Right lobe of liver (tissue), 6 donors: ENCODE data around the gene APOO. TPM values are rescaled to one million over a fixed set of nuclear protein-coding genes. Genes with fewer than 3 reads are reported as not detected.

ENCODE experiments used
- ATAC-seq, 4 donors: fragments of 200-7000 bp; cut with Tn5 transposase; one replicate each; pipeline ENCODE4 v1.9.1; 2020; ENCODE audit warnings: mild to moderate bottlenecking in 4 of 4, moderate library complexity in 4 of 4
- DNase-seq, 3 donors: peaks; one replicate each; pipeline ENCODE4 v3.0.0-alpha.2; 2020
- H3K27ac ChIP-seq, 3 donors: fragments of 200-600 bp; one replicate each; pipeline ENCODE4 v1.8.0; 2022
- H3K27me3 ChIP-seq, 2 donors: fragments of 200-600 bp; one replicate each; pipeline ENCODE4 v1.8.0; 2022
- H3K36me3 ChIP-seq, 4 donors: fragments of 200-600 bp; sonication (generic) in 1 of 4; one replicate each; pipeline versions ENCODE4 v1.5.1 to v1.8.0; 2017 to 2022; ENCODE audit warnings: control low read depth in 1 of 4
- H3K4me1 ChIP-seq, 4 donors: fragments of 200-600 bp; sonication (generic) in 1 of 4; one replicate each; pipeline versions ENCODE4 v1.5.1 to v1.8.0; 2017 to 2022; ENCODE audit warnings: control low read depth in 1 of 4
- H3K4me3 ChIP-seq, 3 donors: fragments of 200-600 bp; one replicate each; pipeline ENCODE4 v1.8.0; 2022
- H3K9me3 ChIP-seq, 4 donors: fragments of 200-600 bp; sonication (generic) in 1 of 4; one replicate each; pipeline versions ENCODE4 v1.5.1 to v1.8.0; 2017 to 2022; ENCODE audit warnings: control low read depth in 1 of 4
- POLR2A ChIP-seq: fragments of 450-650 bp; IDR thresholded peaks from one replicate; pipeline ENCODE4 v1.6.1; 2017; ENCODE audit warnings: antibody characterized with exemption, mild to moderate bottlenecking
- WGBS: methylation state at CpG from one replicate; pipeline ENCODE4 v1.1.6; 2018; ENCODE audit warnings: low coverage, low lambda C conversion rate; ENCODE audit not compliant: insufficient coverage; ENCODE audit errors: missing lambda C conversion rate; 5-methylcytosine and 5-hydroxymethylcytosine counted together
- intact Hi-C, 2 donors: fragments of 100-400 bp; cut with DNase I; formaldehyde crosslinking; loops; one replicate each; pipeline versions ENCODE4 v1.11.2 to v1.14.1; 2022
- total RNA-seq, 6 experiments: library from RNA; depleted of rRNA in 2 of 6; stranded (reverse); fragments of >200 nt in 2 of 6; fragmentation: NEBNext Ultra II Directional in 3 of 6; extraction: Animal tissue kit (Norgen Biotek cat#: 25700) in 3 of 6; gene quantifications; one replicate each; pipeline versions ENCODE4 v1.1.0 to v1.2.4, GENCODE V29; 2016 to 2023
- TF ChIP-seq, protein P1 (sequence below), 4 donors: fragments of 200-600 bp in 3 of 4; fragments of 450-650 bp in 1 of 4; IDR thresholded peaks; one replicate each; pipeline versions ENCODE4 v1.5.1 to v1.8.0; 2016 to 2022; ENCODE audit warnings: antibody characterized with exemption in 4 of 4, mild to moderate bottlenecking in 2 of 4
- donor health status: DM: no; HTN: yes; CAD: no.
- donor health status: DM: no; HTN: no; CAD: no.
- donor health status: DM: no; HTN: no; CAD: no.
- donor health status: DM: no; HTN: yes; CAD: no.
- donor health status: DM: no; HTN: yes; CAD: no.

The APOO gene
- total RNA-seq, 6 experiments from 2014 or later: 9.8 to 17.3 (median 12.2) TPM

GRCh38 chrX:23804578-23804977, 103.2 kb downstream of the APOO start:
- TF ChIP-seq POLR2A: no peak
- TF ChIP-seq, protein P1, sequence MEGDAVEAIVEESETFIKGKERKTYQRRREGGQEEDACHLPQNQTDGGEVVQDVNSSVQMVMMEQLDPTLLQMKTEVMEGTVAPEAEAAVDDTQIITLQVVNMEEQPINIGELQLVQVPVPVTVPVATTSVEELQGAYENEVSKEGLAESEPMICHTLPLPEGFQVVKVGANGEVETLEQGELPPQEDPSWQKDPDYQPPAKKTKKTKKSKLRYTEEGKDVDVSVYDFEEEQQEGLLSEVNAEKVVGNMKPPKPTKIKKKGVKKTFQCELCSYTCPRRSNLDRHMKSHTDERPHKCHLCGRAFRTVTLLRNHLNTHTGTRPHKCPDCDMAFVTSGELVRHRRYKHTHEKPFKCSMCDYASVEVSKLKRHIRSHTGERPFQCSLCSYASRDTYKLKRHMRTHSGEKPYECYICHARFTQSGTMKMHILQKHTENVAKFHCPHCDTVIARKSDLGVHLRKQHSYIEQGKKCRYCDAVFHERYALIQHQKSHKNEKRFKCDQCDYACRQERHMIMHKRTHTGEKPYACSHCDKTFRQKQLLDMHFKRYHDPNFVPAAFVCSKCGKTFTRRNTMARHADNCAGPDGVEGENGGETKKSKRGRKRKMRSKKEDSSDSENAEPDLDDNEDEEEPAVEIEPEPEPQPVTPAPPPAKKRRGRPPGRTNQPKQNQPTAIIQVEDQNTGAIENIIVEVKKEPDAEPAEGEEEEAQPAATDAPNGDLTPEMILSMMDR (IDR thresholded peaks at IDR 0.05): no peak
- Histone ChIP-seq H3K4me3 (no peak overlapping the region), H3K27me3 (no peaks in the 10 kb centered on the region), H3K36me3 (no peaks in the 10 kb centered on the region), H3K4me1 (no peaks in the 10 kb centered on the region), H3K27ac (no peak overlapping the region), H3K9me3 (no peaks in the 10 kb centered on the region)
- intact Hi-C loops: no loop called here
- 73% methylated on average over 1 of the region's 3 CpGs for WGBS
- DNase-seq (no peak), ATAC-seq (no peak)

DNA sequence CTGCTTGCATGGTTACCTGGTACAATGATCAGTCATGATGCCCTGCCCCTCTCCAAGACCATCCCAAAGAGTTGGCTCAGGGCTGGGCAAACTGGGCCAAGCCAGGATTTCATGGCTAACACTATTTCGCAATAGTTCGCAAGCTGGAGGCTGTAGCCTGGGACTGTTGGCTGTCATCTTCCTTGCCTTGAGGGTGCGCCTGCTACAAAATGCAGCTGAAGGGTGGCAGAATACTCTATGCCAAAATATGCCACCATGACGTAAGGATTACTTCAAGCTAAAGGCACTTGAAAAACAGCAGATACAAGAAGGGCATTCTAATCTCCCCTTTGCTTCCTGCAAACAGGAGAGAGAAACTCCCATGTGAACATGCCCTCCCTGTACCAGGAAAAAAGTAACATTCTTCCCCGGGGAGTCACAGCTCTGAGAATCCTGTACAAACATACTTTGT, 103.8 kb downstream of the APOO start:
- Histone ChIP-seq H3K4me3 (no peak overlapping the region), H3K4me1 (no peaks in the 10 kb centered on the region), H3K27me3 (no peaks in the 10 kb centered on the region), H3K27ac (no peak overlapping the region), H3K36me3 (no peaks in the 10 kb centered on the region), H3K9me3 (no peaks in the 10 kb centered on the region)
- ATAC-seq (peak; percentile 62 to 91 (median 77)), DNase-seq (peak in 2 of 3 donors; percentile 25 to 51)
- WGBS: 31% methylated on average over 3 of the region's 5 CpGs
- intact Hi-C loops: no loop called here
- TF ChIP-seq POLR2A: no peak
- TF ChIP-seq, protein P1 (IDR thresholded peaks at IDR 0.05): no peak

DNA sequence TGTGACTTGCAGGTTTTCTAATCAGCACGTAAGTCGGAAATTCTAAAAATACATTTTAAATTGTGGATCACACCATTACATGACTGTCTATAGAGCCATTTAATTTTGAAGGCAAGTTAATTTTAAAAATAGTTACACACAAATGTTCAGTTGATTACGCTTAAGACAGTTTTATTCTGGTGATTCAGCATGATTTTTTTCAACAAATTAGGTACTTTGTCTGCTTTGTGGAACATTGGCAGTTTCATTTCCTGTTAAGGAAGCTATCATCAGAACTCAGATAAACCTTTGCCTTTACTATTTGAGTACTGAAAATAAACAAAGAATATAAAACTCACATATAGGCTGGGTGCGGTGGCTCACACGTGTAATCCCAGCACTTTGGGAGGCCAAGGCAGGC, 105.3 kb downstream of the APOO start:
- Histone ChIP-seq H3K4me3 (no peak overlapping the region), H3K9me3 (no peaks in the 10 kb centered on the region), H3K27me3 (no peaks in the 10 kb centered on the region), H3K4me1 (no peaks in the 10 kb centered on the region), H3K27ac (peak overlapping the region in 2 of 3 donors; percentile 11 to 22), H3K36me3 (no peaks in the 10 kb centered on the region)
- peak in 1 of 4 donors; percentile 27 for ATAC-seq
- WGBS: 55% methylated on average over 5 of the region's 5 CpGs
- intact Hi-C loops: no loop called here
- no peak for TF ChIP-seq POLR2A
- TF ChIP-seq, protein P1 (IDR thresholded peaks at IDR 0.05): no peak
- no peak for DNase-seq

GRCh38 chrX:23799469-23800065, 108.2 kb downstream of the APOO start:
- Histone ChIP-seq H3K4me3 (no peak overlapping the region), H3K36me3 (no peaks in the 10 kb centered on the region), H3K27ac (no peak overlapping the region), H3K27me3 (no peaks in the 10 kb centered on the region), H3K9me3 (no peaks in the 10 kb centered on the region), H3K4me1 (no peaks in the 10 kb centered on the region)
- TF ChIP-seq POLR2A: no peak
- TF ChIP-seq, protein P1 (IDR thresholded peaks at IDR 0.05): no peak
- intact Hi-C loops: no loop called here
- DNase-seq (no peak), ATAC-seq (peak in 1 of 4 donors; percentile 38)
- 67% methylated on average over 6 of the region's 6 CpGs for WGBS
